Measurements from ENCODE around the gene NEK8. TPM values are rescaled to one million over a fixed set of nuclear protein-coding genes. Genes with fewer than 3 reads are reported as not detected.

NEK8 gene
- total and polyA plus RNA-seq, 2 of the 8 experiments (the other 6 are each of a cell fraction or from before 2014, with no cell fraction given): 14.9 to 23.3 TPM

DNA sequence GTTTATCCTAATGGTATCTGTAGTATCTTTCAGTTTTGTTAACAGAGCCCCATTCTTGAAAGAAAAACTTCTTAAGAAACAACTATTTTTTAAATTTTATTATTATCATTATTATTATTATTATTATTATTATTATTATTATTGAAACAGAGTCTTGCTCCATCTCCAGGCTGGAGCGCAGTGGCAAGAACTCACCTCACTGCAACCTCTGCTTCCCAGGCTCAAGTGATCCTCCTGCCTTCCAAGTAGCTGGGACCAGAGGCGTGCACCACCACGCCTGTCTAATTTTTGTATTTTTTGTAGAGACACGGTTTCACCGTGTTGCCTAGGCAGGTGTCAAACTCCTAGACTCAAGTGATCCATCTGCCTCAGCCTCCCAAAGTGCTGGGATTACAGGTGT is 43.2 kb upstream of the NEK8 start:
- no peak for DNase-seq (ENCODE audit: low read depth in 1 of 2, low spot score in 2 of 2)
- Histone ChIP-seq H3K56ac (replicated peaks; ENCODE audit: insufficient read length, low read depth, low read length) (no peak overlapping the region), H3K4me1 (replicated peaks in 1 of 4; ENCODE audit: control insufficient read depth in 3 of 4, insufficient read depth in 4 of 4, low read length in 3 of 4) (no peaks in the 10 kb centered on the region), H4K8ac (ENCODE audit: extremely low read depth, insufficient read depth, low read length) (no peak overlapping the region), H4K20me1 (replicated peaks in 1 of 2; ENCODE audit: control insufficient read depth in 1 of 2, insufficient read depth in 2 of 2, low read length in 2 of 2) (peaks cover 3 to 8% of the 10 kb centered on the region in 2 experiments), H2AFZ (ENCODE audit: low read length) (no peak overlapping the region), H3K23ac (ENCODE audit: insufficient read length) (no peak overlapping the region), H3K36me3 (ENCODE audit: control insufficient read depth in 2 of 4, insufficient read depth in 4 of 4, low read length in 3 of 4) (peaks cover 62 to 100% (median 91%) of the 10 kb centered on the region in 4 experiments), H3K9ac (replicated peaks in 1 of 4; ENCODE audit: extremely low read depth in 1 of 4, low read depth in 3 of 4, low read length in 3 of 4) (no peak overlapping the region), H2BK5ac (ENCODE audit: low read depth, low read length) (no peak overlapping the region), H3K4ac (replicated peaks; ENCODE audit: insufficient read length, low read depth, low read length) (no peak overlapping the region), H3K18ac (ENCODE audit: extremely low read depth, low read length) (no peak overlapping the region), H3K23me2 (ENCODE audit: low read depth, low read length) (no peaks in the 10 kb centered on the region), H4K91ac (replicated peaks; ENCODE audit: insufficient read length, low read length) (no peak overlapping the region), H2BK120ac (replicated peaks; ENCODE audit: low read depth, low read length) (no peak overlapping the region), H3K4me3 (ENCODE audit: extremely low read depth in 1 of 4, insufficient read depth in 2 of 4, low read depth in 3 of 4, low read length in 4 of 4) (no peak overlapping the region), H3K79me2 (ENCODE audit: control insufficient read depth in 1 of 2, insufficient read depth in 2 of 2, low read length in 2 of 2) (no peaks in the 10 kb centered on the region), H3K27me3 (replicated peaks in 1 of 4; ENCODE audit: control insufficient read depth in 3 of 4, extremely low read depth in 1 of 4, insufficient read depth in 3 of 4, low read length in 3 of 4) (no peaks in the 10 kb centered on the region), H2BK12ac (ENCODE audit: low read depth, low read length) (no peak overlapping the region), H3K4me2 (ENCODE audit: insufficient read depth in 1 of 2, low read depth in 2 of 2, low read length in 2 of 2) (no peak overlapping the region), H3K27ac (ENCODE audit: low read depth, low read length) (no peak overlapping the region), H3K79me1 (ENCODE audit: low read depth, low read length) (no peaks in the 10 kb centered on the region), H4K5ac (ENCODE audit: insufficient read length, low read depth, low read length) (no peak overlapping the region), H2AK5ac (ENCODE audit: low read depth, low read length) (no peak overlapping the region), H2BK20ac (ENCODE audit: low read length) (no peak overlapping the region), H2BK15ac (ENCODE audit: low read length) (no peak overlapping the region), H3K14ac (ENCODE audit: insufficient read length) (no peak overlapping the region), H3K9me3 (ENCODE audit: insufficient read depth in 2 of 2, low read depth in 1 of 2, low read length in 1 of 2) (no peaks in the 10 kb centered on the region)
- POLR2A ChIA-PET (ENCODE audit: partially characterized antibody): interaction anchor here (1.0 to 6.5 kb wide), 5 partner anchors 8 to 41 kb away, joined by 3 to 35 read pairs (median 6); partner anchors contain the start of gene BLTP2
- CTCF ChIA-PET (ENCODE audit: partially characterized antibody): interaction anchor here (3.3 kb wide), 1 partner anchor 9 kb away, joined by 13 read pairs; no protein-coding TSS in a partner anchor
- FAIRE-seq: no peak
- 91% methylated on average over 5 of the region's 5 CpGs; no CpG with 5 or more reads in 1 of the 2 experiments for WGBS, 2 experiments (ENCODE audit: extremely low coverage in 1 of 2, insufficient coverage in 1 of 2, insufficient read length in 1 of 2, insufficient replicate concordance in 2 of 2, low coverage in 1 of 2, low lambda C conversion rate in 2 of 2, missing lambda C conversion rate in 1 of 2)
- TF ChIP-seq, protein P1, sequence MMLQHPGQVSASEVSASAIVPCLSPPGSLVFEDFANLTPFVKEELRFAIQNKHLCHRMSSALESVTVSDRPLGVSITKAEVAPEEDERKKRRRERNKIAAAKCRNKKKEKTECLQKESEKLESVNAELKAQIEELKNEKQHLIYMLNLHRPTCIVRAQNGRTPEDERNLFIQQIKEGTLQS (IDR thresholded peaks at IDR 0.05; ENCODE audit: insufficient read depth, low read depth, low read length): no peak
- TF ChIP-seq TAF7 (optimal IDR thresholded peaks at IDR 0.05; ENCODE audit: borderline replicate concordance, low read depth, low read length): no peak
